Measurements from ENCODE around the gene CAMK1D. TPM values are rescaled to one million over a fixed set of nuclear protein-coding genes. Genes with fewer than 3 reads are reported as not detected.
A peak's percentile ranks its signal among the peaks of the same experiment; 100 is the strongest.

Gene CAMK1D
- total RNA-seq, 4 donors from 2014 or later = 5.6 to 23.9 (median 7.4) TPM

DNA sequence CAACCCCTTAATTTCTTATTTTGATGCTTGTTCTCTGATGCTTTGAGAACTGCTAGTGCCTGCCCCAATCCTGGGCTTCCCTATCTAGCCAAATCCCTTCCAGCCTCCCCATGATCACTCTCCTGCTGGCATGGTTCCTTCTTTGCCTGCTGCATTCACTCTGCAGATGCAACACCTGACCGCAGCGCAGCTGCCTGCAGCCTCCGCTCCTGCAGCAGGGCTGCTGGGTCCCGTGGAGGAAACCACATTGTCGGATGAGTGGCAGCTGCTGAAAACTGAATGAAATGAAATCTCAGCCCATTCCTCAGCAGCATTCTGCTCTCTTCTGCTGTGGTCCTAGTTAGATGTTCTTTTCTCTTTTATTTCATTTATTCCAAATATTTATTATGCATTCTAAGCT lies 331.9 kb downstream of the CAMK1D start:
- Histone ChIP-seq H3K27ac (no peak overlapping the region), H3K27me3 (no peaks in the 10 kb centered on the region), H3K4me3 (no peak overlapping the region), H3K36me3 (no peaks in the 10 kb centered on the region), H3K4me1 (no peaks in the 10 kb centered on the region), H3K9me3 (no peaks in the 10 kb centered on the region)
- DNase-seq = no peak
- TF ChIP-seq POLR2A (IDR thresholded peaks at IDR 0.05) (no peak), CTCF (IDR thresholded peaks at IDR 0.05) (no peak)

DNA sequence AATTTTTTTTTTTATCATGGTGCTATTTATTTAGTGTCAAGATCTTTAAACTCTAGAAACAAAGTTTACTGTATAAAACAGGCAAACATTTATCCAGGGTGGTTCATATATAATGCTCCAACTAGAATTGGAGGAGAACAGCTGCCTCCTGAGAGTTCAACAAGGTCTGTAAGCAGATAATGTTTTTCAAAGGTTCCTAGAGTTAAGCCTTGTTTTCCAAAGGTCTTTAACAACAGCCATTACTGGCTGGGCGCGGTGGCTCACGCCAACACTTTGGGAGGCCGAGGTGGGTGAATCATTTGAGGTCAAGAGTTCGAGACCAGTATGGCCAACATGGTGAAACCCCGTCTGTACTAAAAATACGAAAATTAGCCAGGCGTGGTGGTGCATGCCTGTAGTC lies 335.4 kb downstream of the CAMK1D start:
- Histone ChIP-seq H3K4me3 (no peak overlapping the region), H3K27me3 (no peaks in the 10 kb centered on the region), H3K36me3 (no peaks in the 10 kb centered on the region), H3K27ac (no peak overlapping the region), H3K4me1 (no peaks in the 10 kb centered on the region), H3K9me3 (no peaks in the 10 kb centered on the region)
- no peak for DNase-seq
- TF ChIP-seq CTCF (IDR thresholded peaks at IDR 0.05) (no peak), POLR2A (IDR thresholded peaks at IDR 0.05) (no peak)

DNA sequence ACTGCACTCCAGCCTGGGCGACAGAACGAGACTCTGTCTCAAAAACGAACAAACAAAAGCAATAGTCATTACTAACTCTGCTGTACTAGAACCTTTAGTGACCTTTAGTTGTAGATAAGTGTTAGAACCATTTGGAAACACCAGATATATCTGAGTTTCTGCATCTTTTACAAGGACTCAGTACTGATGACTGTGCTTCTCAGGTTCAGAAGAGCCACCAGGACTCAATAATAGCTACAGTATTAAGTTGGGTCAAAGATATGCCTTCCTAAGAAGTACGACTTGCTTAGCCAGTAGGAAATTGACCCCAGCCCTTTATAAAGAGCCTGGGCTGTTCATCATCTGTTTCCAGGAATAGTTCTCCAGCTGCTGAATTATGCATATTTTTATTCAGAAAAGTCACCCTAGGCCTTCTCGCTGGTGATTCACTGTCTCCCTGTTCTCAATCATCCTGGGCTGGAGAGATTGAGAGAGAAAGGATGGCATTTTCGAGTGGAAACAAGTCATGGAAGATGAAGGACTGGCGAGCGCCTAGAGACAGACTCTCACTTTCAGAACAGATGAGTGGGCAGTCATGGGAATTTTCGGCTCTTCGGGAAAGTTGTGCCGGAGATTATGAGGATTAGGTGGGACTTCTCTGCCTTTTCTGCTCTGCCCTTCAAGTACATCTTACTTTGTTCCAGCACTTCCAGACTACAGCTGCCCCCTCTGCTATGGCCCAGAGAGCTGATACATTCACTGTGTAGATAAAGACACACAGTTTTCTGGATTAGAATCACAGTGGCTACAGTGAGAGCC lies 336.1 kb downstream of the CAMK1D start:
- Histone ChIP-seq H3K27me3 (no peaks in the 10 kb centered on the region), H3K27ac (no peak overlapping the region), H3K4me1 (no peaks in the 10 kb centered on the region), H3K4me3 (no peak overlapping the region), H3K9me3 (no peaks in the 10 kb centered on the region), H3K36me3 (no peaks in the 10 kb centered on the region)
- no peak for DNase-seq
- TF ChIP-seq POLR2A (IDR thresholded peaks at IDR 0.05) (no peak), CTCF (IDR thresholded peaks at IDR 0.05) (no peak)

GRCh38 chr10:12687996-12688395 lies 338.6 kb downstream of the CAMK1D start:
- Histone ChIP-seq H3K27me3 (no peaks in the 10 kb centered on the region), H3K36me3 (no peaks in the 10 kb centered on the region), H3K9me3 (no peaks in the 10 kb centered on the region), H3K4me1 (no peaks in the 10 kb centered on the region), H3K27ac (no peak overlapping the region), H3K4me3 (no peak overlapping the region)
- TF ChIP-seq CTCF (IDR thresholded peaks at IDR 0.05) (no peak), POLR2A (IDR thresholded peaks at IDR 0.05) (no peak)
- no peak for DNase-seq

GRCh38 chr10:12689893-12690292 lies 340.5 kb downstream of the CAMK1D start:
- Histone ChIP-seq H3K9me3 (no peaks in the 10 kb centered on the region), H3K36me3 (no peaks in the 10 kb centered on the region), H3K4me1 (no peaks in the 10 kb centered on the region), H3K27me3 (no peaks in the 10 kb centered on the region), H3K27ac (peak overlapping the region in 2 of 4 donors; percentile 36 to 39), H3K4me3 (no peak overlapping the region)
- no peak for DNase-seq
- TF ChIP-seq CTCF (IDR thresholded peaks at IDR 0.05) = no peak
- no peak for TF ChIP-seq POLR2A (IDR thresholded peaks at IDR 0.05)
